A673 (cell line): Measurements from ENCODE around the gene ISL2. TPM values are rescaled to one million over a fixed set of nuclear protein-coding genes. Genes with fewer than 3 reads are reported as not detected.
"Not testable (repeated sequence)": the region's sequence is repeated elsewhere in the genome, so short reads cannot be mapped to it uniquely, and the experiment has no call there.

Source experiments
- BruUV-seq: library from RNA; stranded (reverse); fragments of 400-500 nt; replicated peaks from 2 replicates; lab custom pipeline; 2021; lab: Mats Ljungman, UMichigan
- CTCF ChIA-PET: fragments of 300-600 bp; sonication (Branson Sonifier 250); formaldehyde crosslinking; loops from one replicate; lab custom pipeline; 2022; ENCODE audit warnings: antibody characterized with exemption; lab: Charles Lee
- POLR2A ChIA-PET: fragments of 300-600 bp; sonication (Branson Sonifier 250); formaldehyde crosslinking; loops from one replicate; lab custom pipeline; 2022; ENCODE audit warnings: antibody characterized with exemption; ENCODE audit not compliant: low non-redundant PET; lab: Charles Lee
- DNase-seq: peaks from one replicate; pipeline ENCODE4 v3.0.0-alpha.2; 2015; ENCODE audit warnings: low spot score
- H3K27ac ChIP-seq: fragments of 200-600 bp; sonication (generic); 2 replicates; pipeline ENCODE4 v1.5.1; 2016; ENCODE audit warnings: mixed run types, low read depth, mild to moderate bottlenecking, mixed read lengths, antibody characterized with exemption, low read length; ENCODE audit not compliant: poor library complexity, severe bottlenecking
- H3K27me3 ChIP-seq: fragments of 200-600 bp; sonication (generic); replicated peaks from 2 replicates; pipeline ENCODE4 v1.6.1; 2017; ENCODE audit warnings: mixed run types, low read depth, mild to moderate bottlenecking, mixed read lengths, antibody characterized with exemption, low read length; ENCODE audit not compliant: insufficient read depth, poor library complexity
- H3K36me3 ChIP-seq: fragments of 200-600 bp; sonication (generic); 2 replicates; pipeline ENCODE4 v1.6.1; 2016; ENCODE audit warnings: mixed run types, mild to moderate bottlenecking, mixed read lengths, antibody characterized with exemption, low read length; ENCODE audit not compliant: insufficient read depth, poor library complexity, severe bottlenecking
- H3K4me1 ChIP-seq: fragments of 200-600 bp; sonication (generic); 2 replicates; pipeline ENCODE4 v1.6.1; 2017; ENCODE audit warnings: mixed run types, mild to moderate bottlenecking, mixed read lengths, antibody characterized with exemption, low read length; ENCODE audit not compliant: insufficient read depth, poor library complexity, severe bottlenecking
- H3K4me3 ChIP-seq: fragments of 200-600 bp; sonication (generic); 2 replicates; pipeline ENCODE4 v1.5.1; 2016; ENCODE audit warnings: low read depth, mixed run types, mild to moderate bottlenecking, mixed read lengths, low read length; ENCODE audit not compliant: poor library complexity, severe bottlenecking
- H3K9me3 ChIP-seq: fragments of 200-600 bp; sonication (generic); 2 replicates; pipeline ENCODE4 v1.6.1; 2016; ENCODE audit warnings: mixed run types, low read depth, mild to moderate bottlenecking, mixed read lengths, antibody characterized with exemption, low read length; ENCODE audit not compliant: poor library complexity, severe bottlenecking
- CTCF ChIP-seq: fragments of 300-800, 200-600 bp; sonication (generic); conservative IDR thresholded peaks from 2 replicates; pipeline ENCODE4 v1.5.1; 2017; ENCODE audit warnings: low read depth, mild to moderate bottlenecking, antibody characterized with exemption, low read length, moderate library complexity, mixed read lengths
- EZH2 ChIP-seq: fragments of 200-600 bp; sonication (generic); IDR thresholded peaks from 2 replicates; pipeline ENCODE4 v1.6.1; 2017; ENCODE audit warnings: borderline replicate concordance, low read depth, mild to moderate bottlenecking, mixed read lengths, antibody characterized with exemption, low read length; ENCODE audit not compliant: poor library complexity, severe bottlenecking
- intact Hi-C: fragments of 100-400 bp; cut with micrococcal nuclease; formaldehyde crosslinking; loops from one replicate; pipeline ENCODE4 v1.10.0; 2022; ENCODE audit not compliant: unreplicated experiment
- total RNA-seq: library from RNA; stranded (reverse); gene quantifications from 2 replicates; pipeline ENCODE4 v1.2.3, GENCODE V29; 2021

The ISL2 gene
- total RNA-seq, 1 experiment from 2014 or later = 3.8 TPM

- CTCF ChIA-PET = interaction anchor here (0.5 kb wide), 1 partner anchor 1988 kb away, joined by 6 read pairs; the partner anchor contains the start of gene SKIC8
- Histone ChIP-seq H3K36me3 (no peaks in the 10 kb centered on the region), H3K4me1 (no peaks in the 10 kb centered on the region), H3K4me3 (peak within 1 kb of the TSS; percentile 99), H3K9me3 (no peaks in the 10 kb centered on the region), H3K27me3 (no peaks in the 10 kb centered on the region), H3K27ac (peak within 1 kb of the TSS; percentile 87)
- peak; percentile 97 for DNase-seq
- intact Hi-C loops = no loop called here
- no TSS peak for BruUV-seq
- TF ChIP-seq CTCF (no peak), EZH2 (no peak)
- POLR2A ChIA-PET = interaction anchor here (0.6 to 0.7 kb wide), 2 partner anchors 14 to 664 kb away, joined by 4 read pairs; partner anchors contain the start of gene SNX33
Measured at GRCh38 chr15:76311100-76311953, 25.2 kb upstream of the ISL2 start, which contains the start of gene ETFA. Gene ETFA (minus strand): TSS chr15:76311469. CDS start chr15:76311388, 81 bp downstream.

GRCh38 chr15:76312540-76313174 is 23.9 kb upstream of the ISL2 start:
- no peak overlapping the region for H3K27ac ChIP-seq
- ChIA-PET POLR2A (interaction anchor here (0.6 kb wide), 1 partner anchor 625 kb away, joined by 3 read pairs; no protein-coding TSS in a partner anchor), CTCF (no interaction called here)
- BruUV-seq = no TSS peak
- no peaks in the 10 kb centered on the region for H3K36me3 ChIP-seq
- TF ChIP-seq EZH2 = no peak
- TF ChIP-seq CTCF = no peak
- no peaks in the 10 kb centered on the region for H3K9me3 ChIP-seq
- no peaks in the 10 kb centered on the region for H3K4me1 ChIP-seq
- intact Hi-C loops = no loop called here
- H3K27me3 ChIP-seq = no peaks in the 10 kb centered on the region
- DNase-seq = no peak
- no peak overlapping the region for H3K4me3 ChIP-seq

GRCh38 chr15:76313175-76313567 is 23.4 kb upstream of the ISL2 start:
- DNase-seq, H3K4me1 ChIP-seq, BruUV-seq, H3K36me3 ChIP-seq, intact Hi-C loops, CTCF ChIA-PET, H3K4me3 ChIP-seq, H3K27ac ChIP-seq, H3K27me3 ChIP-seq, H3K9me3 ChIP-seq: not testable (repeated sequence)
- POLR2A ChIA-PET = interaction anchor here (0.6 kb wide), 1 partner anchor 625 kb away, joined by 3 read pairs; no protein-coding TSS in a partner anchor
